Astrocyte of the cerebellum (primary cell): ENCODE results near the gene RNASE7.

Experiments
- DNase-seq: peaks from one replicate; pipeline ENCODE4 v3.0.0-alpha.2; 2011; ENCODE audit warnings: low read depth
- H3K4me3 ChIP-seq: 2 replicates; pipeline ENCODE4 v1.5.1; 2011; ENCODE audit warnings: mild to moderate bottlenecking, low read depth, low read length, moderate library complexity
- in situ Hi-C: cut with HindIII; loops from 2 replicates; pipeline ENCODE4 v1.10.0; 2017; ENCODE audit warnings: low sequenced_read_pairs
- TF ChIP-seq, protein P1 (sequence below): IDR thresholded peaks from 2 replicates; pipeline ENCODE4 v1.5.1; 2012; ENCODE audit warnings: low read length, low read depth, moderate library complexity, mild to moderate bottlenecking; ENCODE audit errors: missing control alignments

Gene RNASE7, protein sequence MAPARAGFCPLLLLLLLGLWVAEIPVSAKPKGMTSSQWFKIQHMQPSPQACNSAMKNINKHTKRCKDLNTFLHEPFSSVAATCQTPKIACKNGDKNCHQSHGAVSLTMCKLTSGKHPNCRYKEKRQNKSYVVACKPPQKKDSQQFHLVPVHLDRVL

GRCh38 chr14:21041676-21042433 lies at the start of gene RNASE7:
Gene RNASE7, plus strand, starts transcription at chr14:21042362. Its CDS starts 631 bp downstream, at chr14:21042993.
- in situ Hi-C loops: no loop called here
- DNase-seq: no peak
- H3K4me3 ChIP-seq: no peak within 1 kb of the TSS
- TF ChIP-seq, protein P1, sequence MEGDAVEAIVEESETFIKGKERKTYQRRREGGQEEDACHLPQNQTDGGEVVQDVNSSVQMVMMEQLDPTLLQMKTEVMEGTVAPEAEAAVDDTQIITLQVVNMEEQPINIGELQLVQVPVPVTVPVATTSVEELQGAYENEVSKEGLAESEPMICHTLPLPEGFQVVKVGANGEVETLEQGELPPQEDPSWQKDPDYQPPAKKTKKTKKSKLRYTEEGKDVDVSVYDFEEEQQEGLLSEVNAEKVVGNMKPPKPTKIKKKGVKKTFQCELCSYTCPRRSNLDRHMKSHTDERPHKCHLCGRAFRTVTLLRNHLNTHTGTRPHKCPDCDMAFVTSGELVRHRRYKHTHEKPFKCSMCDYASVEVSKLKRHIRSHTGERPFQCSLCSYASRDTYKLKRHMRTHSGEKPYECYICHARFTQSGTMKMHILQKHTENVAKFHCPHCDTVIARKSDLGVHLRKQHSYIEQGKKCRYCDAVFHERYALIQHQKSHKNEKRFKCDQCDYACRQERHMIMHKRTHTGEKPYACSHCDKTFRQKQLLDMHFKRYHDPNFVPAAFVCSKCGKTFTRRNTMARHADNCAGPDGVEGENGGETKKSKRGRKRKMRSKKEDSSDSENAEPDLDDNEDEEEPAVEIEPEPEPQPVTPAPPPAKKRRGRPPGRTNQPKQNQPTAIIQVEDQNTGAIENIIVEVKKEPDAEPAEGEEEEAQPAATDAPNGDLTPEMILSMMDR: no peak

DNA sequence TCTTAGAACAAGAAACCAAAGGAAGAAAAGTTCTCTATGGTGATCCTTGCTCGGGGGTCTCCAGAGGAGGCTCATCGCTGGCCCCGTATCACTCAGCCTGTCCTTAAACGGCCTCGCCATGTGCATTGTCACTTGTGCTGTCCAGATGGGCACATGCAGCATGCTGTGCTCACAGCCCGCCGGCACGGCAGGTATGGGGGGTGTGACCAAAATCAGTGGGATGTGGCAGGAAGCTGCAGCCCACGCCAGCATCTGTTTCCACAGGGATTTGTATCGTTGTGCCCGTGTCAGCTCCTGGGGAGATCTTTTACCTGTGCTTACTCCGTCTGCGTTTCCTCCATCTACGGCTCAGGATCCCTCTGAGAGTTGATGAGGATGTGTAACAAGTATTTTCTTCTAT lies 45.6 kb upstream of the RNASE7 start:
- in situ Hi-C loops: no loop called here
- TF ChIP-seq, protein P1: no peak
- no peak overlapping the region for H3K4me3 ChIP-seq
- DNase-seq: no peak

GRCh38 chr14:20997115-20997514 lies 45.0 kb upstream of the RNASE7 start:
- TF ChIP-seq, protein P1: no peak
- no peak overlapping the region for H3K4me3 ChIP-seq
- in situ Hi-C loops: no loop called here
- DNase-seq: no peak

DNA sequence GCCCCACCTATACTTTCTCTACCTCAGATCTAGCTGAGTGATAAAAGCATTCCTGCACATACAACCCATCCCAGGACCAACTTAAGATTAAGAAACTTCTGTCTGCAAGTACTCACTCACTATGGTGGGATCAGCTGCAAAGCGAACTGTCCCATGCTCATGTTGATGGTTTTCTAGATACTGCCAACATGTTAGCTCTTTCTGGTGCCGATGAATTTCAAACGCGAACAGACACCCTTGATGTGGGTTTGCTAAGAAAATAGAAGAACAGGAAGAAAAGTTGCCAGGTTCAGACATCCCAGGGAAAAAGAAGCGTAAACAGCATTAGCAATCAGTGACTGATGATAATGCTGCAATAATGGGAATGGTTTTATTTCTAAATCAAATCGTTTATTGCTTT lies 44.6 kb upstream of the RNASE7 start:
- TF ChIP-seq, protein P1: no peak
- in situ Hi-C loops: no loop called here
- no peak overlapping the region for H3K4me3 ChIP-seq
- DNase-seq: no peak

DNA sequence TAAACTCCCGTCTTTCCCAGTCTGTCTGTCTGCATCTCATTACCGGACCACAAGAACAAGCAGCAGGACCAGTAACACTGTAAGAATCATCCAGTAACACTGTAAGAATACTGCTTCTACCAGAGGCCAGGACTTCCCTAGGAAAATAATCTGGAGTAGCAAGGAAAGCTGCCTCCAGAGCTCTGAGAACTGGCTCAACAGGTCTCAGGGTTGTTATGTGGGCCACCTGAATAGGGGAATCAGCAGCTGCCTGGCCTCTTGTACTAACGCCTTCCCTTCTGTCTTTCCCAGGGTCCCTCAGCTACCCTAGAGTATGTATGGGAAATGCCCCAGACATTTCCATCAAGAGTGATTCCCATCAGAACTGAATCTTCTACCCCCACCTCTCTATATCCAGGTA lies 44.0 kb upstream of the RNASE7 start:
- no peak overlapping the region for H3K4me3 ChIP-seq
- TF ChIP-seq, protein P1: no peak
- in situ Hi-C loops: no loop called here
- no peak for DNase-seq

- TF ChIP-seq, protein P1: no peak
- peak; percentile 40 for DNase-seq
- H3K4me3 ChIP-seq: no peak within 1 kb of the TSS
- in situ Hi-C loops: no loop called here
These were observed 43.3 kb upstream of the RNASE7 start, which contains the start of gene SLC39A2 for GRCh38 chr14:20998674-20999366. Gene SLC39A2, plus strand, starts transcription at chr14:20999293. Its CDS starts 154 bp downstream, at chr14:20999447.
